ENCODE results near the gene PUS7.

Gene PUS7

GRCh38 chr7:105480931-105481330 is 41.1 kb downstream of the PUS7 start:
- in situ Hi-C loops (cut with MboI; ENCODE audit: low pct_unique_long_range_greater_than_20kb, low sequenced_read_pairs, unreplicated experiment): no loop called here
- TF ChIP-seq CTCF (IDR thresholded peaks at IDR 0.05; ENCODE audit: extremely low read depth, insufficient read depth, missing control alignments): no peak
- DNase-seq (ENCODE audit: low spot score): no peak

- no peak for DNase-seq (ENCODE audit: low spot score)
- TF ChIP-seq CTCF (IDR thresholded peaks at IDR 0.05; ENCODE audit: extremely low read depth, insufficient read depth, missing control alignments): no peak
- in situ Hi-C loops (cut with MboI; ENCODE audit: low pct_unique_long_range_greater_than_20kb, low sequenced_read_pairs, unreplicated experiment): no loop called here
Observed at GRCh38 chr7:105478606-105479005, 43.5 kb downstream of the PUS7 start.

- in situ Hi-C loops (cut with MboI; ENCODE audit: low pct_unique_long_range_greater_than_20kb, low sequenced_read_pairs, unreplicated experiment): no loop called here
- no peak for TF ChIP-seq CTCF (IDR thresholded peaks at IDR 0.05; ENCODE audit: extremely low read depth, insufficient read depth, missing control alignments)
Observed at GRCh38 chr7:105477908-105478307, 44.2 kb downstream of the PUS7 start.

GRCh38 chr7:105474045-105474444 is 48.0 kb downstream of the PUS7 start:
- in situ Hi-C loops (cut with MboI; ENCODE audit: low pct_unique_long_range_greater_than_20kb, low sequenced_read_pairs, unreplicated experiment): no loop called here
- TF ChIP-seq CTCF (IDR thresholded peaks at IDR 0.05; ENCODE audit: extremely low read depth, insufficient read depth, missing control alignments): no peak

More at GRCh38 chr7:105477908-105478307, 44.2 kb downstream of the PUS7 start:
- DNase-seq (ENCODE audit: low spot score): no peak

GRCh38 chr7:105473163-105473562 is 48.9 kb downstream of the PUS7 start:
- no peak for DNase-seq (ENCODE audit: low spot score)
- in situ Hi-C loops (cut with MboI; ENCODE audit: low pct_unique_long_range_greater_than_20kb, low sequenced_read_pairs, unreplicated experiment): no loop called here
- no peak for TF ChIP-seq CTCF (IDR thresholded peaks at IDR 0.05; ENCODE audit: extremely low read depth, insufficient read depth, missing control alignments)

More at GRCh38 chr7:105474045-105474444, 48.0 kb downstream of the PUS7 start:
- no peak for DNase-seq (ENCODE audit: low spot score)

- no peak for TF ChIP-seq CTCF (IDR thresholded peaks at IDR 0.05; ENCODE audit: extremely low read depth, insufficient read depth, missing control alignments)
- DNase-seq (ENCODE audit: low spot score): no peak
- in situ Hi-C loops (cut with MboI; ENCODE audit: low pct_unique_long_range_greater_than_20kb, low sequenced_read_pairs, unreplicated experiment): no loop called here
Observed at GRCh38 chr7:105470846-105471245, 51.2 kb downstream of the PUS7 start.

GRCh38 chr7:105470090-105470489 is 52.0 kb downstream of the PUS7 start:
- no peak for DNase-seq (ENCODE audit: low spot score)
- TF ChIP-seq CTCF (IDR thresholded peaks at IDR 0.05; ENCODE audit: extremely low read depth, insufficient read depth, missing control alignments): no peak
- in situ Hi-C loops (cut with MboI; ENCODE audit: low pct_unique_long_range_greater_than_20kb, low sequenced_read_pairs, unreplicated experiment): no loop called here
